ENCODE data around the gene SLC35G3. TPM values are rescaled to one million over a fixed set of nuclear protein-coding genes. Genes with fewer than 3 reads are reported as not detected.

Gene SLC35G3
- total and polyA plus RNA-seq, 4 donors = not detected

- no peak for TF ChIP-seq YY1 (IDR thresholded peaks at IDR 0.05)
These were observed 30.2 kb upstream of the SLC35G3 start (continued) for GRCh38 chr17:35224436-35224835.

- no peaks in the 10 kb centered on the region for H3K4me1 ChIP-seq (ENCODE audit: control insufficient read depth in 4 of 4, insufficient read depth in 4 of 4, low read length in 3 of 4)
- no peak for DNase-seq (ENCODE audit: low spot score)
- no peaks in the 10 kb centered on the region for H3K27me3 ChIP-seq (ENCODE audit: control insufficient read depth in 4 of 4, insufficient read depth in 4 of 4, low read length in 3 of 4)
- no peaks in the 10 kb centered on the region for H3K36me3 ChIP-seq (ENCODE audit: control insufficient read depth in 4 of 4, insufficient read depth in 3 of 4, low read depth in 1 of 4, low read length in 3 of 4)
- no peak overlapping the region for H3K27ac ChIP-seq (ENCODE audit: low read depth in 1 of 2, low read length in 2 of 2)
- 97% methylated on average over 2 of the region's 2 CpGs for WGBS
- peaks cover 0 to 4% (median 2%) of the 10 kb centered on the region in 4 donors for H3K9me3 ChIP-seq (ENCODE audit: control insufficient read depth in 4 of 4, low read length in 3 of 4)
- no peak overlapping the region for H3K4me3 ChIP-seq (ENCODE audit: low read depth in 1 of 3, low read length in 3 of 3)
- no peak overlapping the region for H3K9ac ChIP-seq (ENCODE audit: low read depth in 1 of 2, low read length in 2 of 2)
- TF ChIP-seq RAD21 (IDR thresholded peaks at IDR 0.05) = no peak
- TF ChIP-seq TAF1 (conservative IDR thresholded peaks at IDR 0.05) = no peak
- TF ChIP-seq MAX (IDR thresholded peaks at IDR 0.05) = no peak
- no peak for TF ChIP-seq ATF3 (IDR thresholded peaks at IDR 0.05)
- no peak for TF ChIP-seq FOXA1 (IDR thresholded peaks at IDR 0.05)
- TF ChIP-seq SP1 (IDR thresholded peaks at IDR 0.05) = no peak
- no peak for TF ChIP-seq GABPA (IDR thresholded peaks at IDR 0.05 in 1 of 2, conservative IDR thresholded peaks at IDR 0.05 in 1 of 2)
- TF ChIP-seq YY1 (IDR thresholded peaks at IDR 0.05) = no peak
- TF ChIP-seq EGR1 (IDR thresholded peaks at IDR 0.05; ENCODE audit: low read depth in 2 of 2) = no peak
- TF ChIP-seq CTCF (IDR thresholded peaks at IDR 0.05; ENCODE audit: low read depth, low read length, missing input control) = no peak
- TF ChIP-seq ZBTB33 (IDR thresholded peaks at IDR 0.05) = no peak
These were observed 28.3 kb upstream of the SLC35G3 start for GRCh38 chr17:35222452-35222851.

- Histone ChIP-seq H3K27me3 (ENCODE audit: control insufficient read depth in 4 of 4, insufficient read depth in 4 of 4, low read length in 3 of 4) (no peaks in the 10 kb centered on the region), H3K9ac (ENCODE audit: low read depth in 1 of 2, low read length in 2 of 2) (no peak overlapping the region), H3K4me1 (ENCODE audit: control insufficient read depth in 4 of 4, insufficient read depth in 4 of 4, low read length in 3 of 4) (no peaks in the 10 kb centered on the region), H3K4me3 (ENCODE audit: low read depth in 1 of 3, low read length in 3 of 3) (no peak overlapping the region), H3K36me3 (ENCODE audit: control insufficient read depth in 4 of 4, insufficient read depth in 3 of 4, low read depth in 1 of 4, low read length in 3 of 4) (no peaks in the 10 kb centered on the region), H3K9me3 (ENCODE audit: control insufficient read depth in 4 of 4, low read length in 3 of 4) (peaks cover 0 to 4% (median 2%) of the 10 kb centered on the region in 4 donors), H3K27ac (ENCODE audit: low read depth in 1 of 2, low read length in 2 of 2) (no peak overlapping the region)
- TF ChIP-seq GABPA (IDR thresholded peaks at IDR 0.05 in 1 of 2, conservative IDR thresholded peaks at IDR 0.05 in 1 of 2) (no peak), NR2F2 (IDR thresholded peaks at IDR 0.05) (peak; percentile 55), RAD21 (IDR thresholded peaks at IDR 0.05) (no peak)
- WGBS = 66% methylated on average over 2 of the region's 2 CpGs
- no peak for DNase-seq (ENCODE audit: low spot score)
These were observed 24.7 kb upstream of the SLC35G3 start for GRCh38 chr17:35218915-35219314.

- no peaks in the 10 kb centered on the region for H3K36me3 ChIP-seq (ENCODE audit: control insufficient read depth in 4 of 4, insufficient read depth in 3 of 4, low read depth in 1 of 4, low read length in 3 of 4)
- H3K27me3 ChIP-seq (ENCODE audit: control insufficient read depth in 4 of 4, insufficient read depth in 4 of 4, low read length in 3 of 4) = no peaks in the 10 kb centered on the region
- 74% methylated on average over 5 of the region's 5 CpGs for WGBS
- H3K9ac ChIP-seq (ENCODE audit: low read depth in 1 of 2, low read length in 2 of 2) = no peak overlapping the region
- DNase-seq (ENCODE audit: low spot score) = no peak
- no peaks in the 10 kb centered on the region for H3K9me3 ChIP-seq (ENCODE audit: control insufficient read depth in 4 of 4, low read length in 3 of 4)
- no peak overlapping the region for H3K4me3 ChIP-seq (ENCODE audit: low read depth in 1 of 3, low read length in 3 of 3)
- no peaks in the 10 kb centered on the region for H3K4me1 ChIP-seq (ENCODE audit: control insufficient read depth in 4 of 4, insufficient read depth in 4 of 4, low read length in 3 of 4)
- no peak overlapping the region for H3K27ac ChIP-seq (ENCODE audit: low read depth in 1 of 2, low read length in 2 of 2)
- TF ChIP-seq RAD21 (IDR thresholded peaks at IDR 0.05) (no peak), HNF4A (conservative IDR thresholded peaks at IDR 0.05) (no peak), ZBTB33 (IDR thresholded peaks at IDR 0.05) (no peak), JUND (IDR thresholded peaks at IDR 0.05) (no peak), EGR1 (IDR thresholded peaks at IDR 0.05; ENCODE audit: low read depth in 2 of 2) (no peak), YY1 (IDR thresholded peaks at IDR 0.05) (no peak), MAX (IDR thresholded peaks at IDR 0.05) (no peak), CTCF (IDR thresholded peaks at IDR 0.05; ENCODE audit: low read depth, low read length, missing input control) (no peak), ATF3 (IDR thresholded peaks at IDR 0.05) (no peak), GABPA (IDR thresholded peaks at IDR 0.05 in 1 of 2, conservative IDR thresholded peaks at IDR 0.05 in 1 of 2) (no peak), NR2F2 (IDR thresholded peaks at IDR 0.05) (no peak), RXRA (IDR thresholded peaks at IDR 0.05) (no peak)
These were observed 22.9 kb upstream of the SLC35G3 start for GRCh38 chr17:35217107-35217506.
